IMR-90 (cell line): ENCODE data around the gene KMT2C. TPM values are rescaled to one million over a fixed set of nuclear protein-coding genes. Genes with fewer than 3 reads are reported as not detected.
A peak's percentile ranks its signal among the peaks of the same experiment; 100 is the strongest.
"Not testable (repeated sequence)": the region's sequence is repeated elsewhere in the genome, so short reads cannot be mapped to it uniquely, and the experiment has no call there.

Experiments
- ATAC-seq: fragments of 200-7000 bp; cut with Tn5 transposase; 2 replicates; pipeline ENCODE4 v1.9.1; 2020; ENCODE audit warnings: low read depth, mild to moderate bottlenecking, moderate library complexity
- BruUV-seq: library from RNA; stranded (reverse); fragments of 400-500 nt; replicated peaks from 2 replicates; lab custom pipeline; 2021; lab: Mats Ljungman, UMichigan
- CTCF ChIA-PET: fragments of 300-600 bp; formaldehyde crosslinking; extraction: SDS; loops from one replicate; lab custom pipeline; 2021; ENCODE audit warnings: antibody characterized with exemption; lab: Yijun Ruan, JAX
- POLR2A ChIA-PET: fragments of 300-600 bp; sonication (Branson Sonifier 250); formaldehyde crosslinking; loops from one replicate; lab custom pipeline; 2022; ENCODE audit warnings: antibody characterized with exemption; ENCODE audit not compliant: unreplicated experiment; lab: Charles Lee
- DNase-seq: peaks from one replicate; pipeline ENCODE4 v3.0.0; 2013
- H2AFZ ChIP-seq: replicated peaks from 2 replicates; pipeline ENCODE3; 2013; ENCODE audit warnings: low read length, mild to moderate bottlenecking; ENCODE audit not compliant: poor library complexity
- H2AK5ac ChIP-seq: 2 replicates; pipeline ENCODE4 v1.6.1; 2013; ENCODE audit warnings: low read depth, low read length, inconsistent platforms
- H2AK9ac ChIP-seq: replicated peaks from 2 replicates; pipeline ENCODE3; 2013; ENCODE audit warnings: mild to moderate bottlenecking, low read depth, low read length, moderate library complexity; ENCODE audit not compliant: poor library complexity
- H2BK120ac ChIP-seq: 2 replicates; pipeline ENCODE4 v1.6.1; 2013; ENCODE audit warnings: low read depth, low read length, inconsistent platforms
- H2BK15ac ChIP-seq: 3 replicates; pipeline ENCODE4 v1.6.1; 2013; ENCODE audit warnings: low read depth, low read length, inconsistent platforms
- H2BK20ac ChIP-seq: 2 replicates; pipeline ENCODE4 v1.6.1; 2013; ENCODE audit warnings: low read depth, mild to moderate bottlenecking, inconsistent platforms, low read length, moderate library complexity
- H2BK5ac ChIP-seq: 2 replicates; pipeline ENCODE4 v1.6.1; 2013; ENCODE audit warnings: mild to moderate bottlenecking, low read depth, low read length, inconsistent platforms; ENCODE audit not compliant: poor library complexity, severe bottlenecking
- H3K14ac ChIP-seq: replicated peaks from 2 replicates; pipeline ENCODE4 v1.6.1; 2013; ENCODE audit warnings: low read depth, low read length, inconsistent platforms
- H3K18ac ChIP-seq: 2 replicates; pipeline ENCODE4 v1.6.1; 2013; ENCODE audit warnings: low read depth, low read length, control low read depth
- H3K23ac ChIP-seq: 2 replicates; pipeline ENCODE4 v1.6.1; 2013; ENCODE audit warnings: low read depth, low read length, inconsistent platforms
- H3K27ac ChIP-seq: 2 replicates; pipeline ENCODE4 v1.5.1; 2013; ENCODE audit warnings: mild to moderate bottlenecking, control low read depth, low read length; ENCODE audit not compliant: insufficient read depth
- H3K27me3 ChIP-seq: 2 replicates; pipeline ENCODE4 v1.6.1; 2013; ENCODE audit warnings: low read length; ENCODE audit not compliant: control insufficient read depth, insufficient read depth
- H3K36me3 ChIP-seq: 2 replicates; pipeline ENCODE4 v1.6.1; 2013; ENCODE audit warnings: low read length, mixed read lengths; ENCODE audit not compliant: control insufficient read depth, insufficient read depth
- H3K4ac ChIP-seq: 2 replicates; pipeline ENCODE4 v1.6.1; 2013; ENCODE audit warnings: low read depth, low read length, inconsistent platforms
- H3K4me1 ChIP-seq: 2 replicates; pipeline ENCODE4 v1.6.1; 2013; ENCODE audit warnings: low read length, mixed read lengths; ENCODE audit not compliant: control insufficient read depth, insufficient read depth
- H3K4me2 ChIP-seq: 2 replicates; pipeline ENCODE4 v1.6.1; 2013; ENCODE audit warnings: low read depth, mild to moderate bottlenecking, control low read depth, low read length, moderate library complexity
- H3K4me3 ChIP-seq: 2 replicates; pipeline ENCODE4 v1.5.1; 2013; ENCODE audit warnings: low read depth, mild to moderate bottlenecking, control low read depth, low read length, moderate library complexity; ENCODE audit not compliant: insufficient read depth
- H3K56ac ChIP-seq: 2 replicates; pipeline ENCODE4 v1.6.1; 2013; ENCODE audit warnings: low read length, inconsistent platforms; ENCODE audit not compliant: insufficient read depth; ENCODE audit errors: extremely low read depth
- H3K79me1 ChIP-seq, 2 experiments: 2 replicates each; pipeline ENCODE4 v1.6.1; 2013; ENCODE audit warnings: low read length in 2 of 2, inconsistent platforms in 1 of 2, low read depth in 1 of 2
- H3K9ac ChIP-seq: 2 replicates; pipeline ENCODE4 v1.6.1; 2013; ENCODE audit warnings: low read depth, low read length, control low read depth
- H3K9me1 ChIP-seq: 2 replicates; pipeline ENCODE4 v1.6.1; 2013; ENCODE audit warnings: low read length, inconsistent platforms; ENCODE audit not compliant: insufficient read depth
- H3K9me3 ChIP-seq: 2 replicates; pipeline ENCODE4 v1.6.1; 2013; ENCODE audit warnings: low read length; ENCODE audit not compliant: control insufficient read depth, insufficient read depth
- H4K20me1 ChIP-seq: 2 replicates; pipeline ENCODE4 v1.6.1; 2013; ENCODE audit warnings: low read length, inconsistent platforms; ENCODE audit not compliant: insufficient read depth
- H4K5ac ChIP-seq: 2 replicates; pipeline ENCODE4 v1.6.1; 2013; ENCODE audit warnings: mild to moderate bottlenecking, low read depth, low read length, control low read depth
- H4K8ac ChIP-seq, 2 experiments: 2 replicates each; pipeline ENCODE4 v1.6.1; 2013; ENCODE audit warnings: low read depth in 2 of 2, low read length in 2 of 2, control low read depth in 1 of 2, inconsistent platforms in 1 of 2
- H4K91ac ChIP-seq: 2 replicates; pipeline ENCODE4 v1.6.1; 2013; ENCODE audit warnings: low read depth, low read length, inconsistent platforms; ENCODE audit not compliant: insufficient read depth
- WGBS, 2 experiments: methylation state at CpG; one replicate each; pipeline versions ENCODE4 v1.1.5 to v1.1.7; 2013; ENCODE audit warnings: missing lambda C conversion rate in 2 of 2; ENCODE audit not compliant: insufficient read length in 1 of 2; ENCODE audit errors: extremely low coverage in 2 of 2; 5-methylcytosine and 5-hydroxymethylcytosine counted together
- dilution Hi-C: fragments of 300-500 bp; cut with HindIII; formaldehyde crosslinking; loops from one replicate; pipeline ENCODE4 v1.14.3; 2018; ENCODE audit warnings: low sequenced_read_pairs; ENCODE audit not compliant: unreplicated experiment
- in situ Hi-C: fragments of 300-500 bp; cut with MboI; formaldehyde crosslinking; loops from 3 replicates; pipeline ENCODE4 v1.14.3; 2019; ENCODE audit warnings: low sequenced_read_pairs, inconsistent platforms, mixed read lengths
- intact Hi-C: fragments of 100-400 bp; cut with micrococcal nuclease; formaldehyde crosslinking; loops from 2 replicates; pipeline ENCODE4 v1.10.0; 2022
- polyA plus RNA-seq, 3 experiments: library from polyadenylated mRNA; depleted of rRNA; stranded (reverse); fragments of >200 nt; gene quantifications; 2 replicates each; pipeline ENCODE4 v1.2.3, GENCODE V29; 2012; ENCODE audit warnings: low replicate concordance in 1 of 3
- total RNA-seq: library from RNA; depleted of rRNA; stranded (reverse); fragments of >200 nt; gene quantifications from 2 replicates; pipeline ENCODE4 v1.2.3, GENCODE V29; 2012

The KMT2C gene
- total and polyA plus RNA-seq, 2 of the 4 experiments (the other 2 are of a cell fraction): 8.0 to 23.3 TPM

- H2BK20ac ChIP-seq, H3K9me1 ChIP-seq, H3K4me2 ChIP-seq, in situ Hi-C loops, H3K9ac ChIP-seq, H3K18ac ChIP-seq, H4K5ac ChIP-seq, DNase-seq, H3K4ac ChIP-seq, H3K23ac ChIP-seq, H4K8ac ChIP-seq, H3K14ac ChIP-seq, CTCF ChIA-PET, H2BK5ac ChIP-seq, H2AFZ ChIP-seq, H2BK120ac ChIP-seq, H2AK9ac ChIP-seq, ATAC-seq, dilution Hi-C loops, H3K4me3 ChIP-seq, H3K27me3 ChIP-seq, H3K56ac ChIP-seq, BruUV-seq, H2AK5ac ChIP-seq, H3K9me3 ChIP-seq, H3K36me3 ChIP-seq, POLR2A ChIA-PET, H2BK15ac ChIP-seq, H4K91ac ChIP-seq, H3K27ac ChIP-seq, H3K79me1 ChIP-seq, H3K4me1 ChIP-seq: not testable (repeated sequence)
- peaks cover 14% of the 10 kb centered on the region for H4K20me1 ChIP-seq
- 100% methylated on average over 1 of the region's 4 CpGs; no CpG with 5 or more reads in 1 of the 2 experiments for WGBS, 2 experiments
- intact Hi-C loops: loop anchor here (10.0 kb wide), 2 partner anchors 233 to 237 kb away; partner anchors contain the start of gene XRCC2
These were observed 2.2 kb upstream of the KMT2C start for GRCh38 chr7:152438017-152438416.

GRCh38 chr7:152436931-152437575 lies 1.2 kb upstream of the KMT2C start:
- in situ Hi-C loops, H4K91ac ChIP-seq, H3K9me3 ChIP-seq, H3K36me3 ChIP-seq, H3K79me1 ChIP-seq, dilution Hi-C loops, H4K5ac ChIP-seq, H3K9me1 ChIP-seq, CTCF ChIA-PET, POLR2A ChIA-PET, ATAC-seq, BruUV-seq, H3K27me3 ChIP-seq, H2BK20ac ChIP-seq, DNase-seq, H3K18ac ChIP-seq, H2AK5ac ChIP-seq, H3K4me1 ChIP-seq, H2AK9ac ChIP-seq: not testable (repeated sequence)
- peak overlapping the region; percentile 83 for H3K9ac ChIP-seq
- intact Hi-C loops: loop anchor here (1.0 to 10.0 kb wide), 3 partner anchors 27 to 238 kb away; partner anchors contain the start of gene XRCC2
- H3K27ac ChIP-seq: peak overlapping the region; percentile 75
- H4K20me1 ChIP-seq: peaks cover 19% of the 10 kb centered on the region
- peak overlapping the region; percentile 22; the same call in 1 of the 2 replicates for H2BK120ac ChIP-seq
- H3K23ac ChIP-seq: peak overlapping the region; percentile 75; the same call in 1 of the 2 replicates
- peak overlapping the region; percentile 29; the same call in 1 of the 2 replicates for H3K4ac ChIP-seq
- H3K4me3 ChIP-seq: peak overlapping the region; percentile 69
- WGBS, 2 experiments: no CpG with 5 or more reads among the region's 22 CpGs
- H4K8ac ChIP-seq: peak overlapping the region; percentile 53 to 54; a peak in 1 of 4 replicates
- H3K4me2 ChIP-seq: peak overlapping the region; percentile 53; the same call in 1 of the 2 replicates
- H2BK5ac ChIP-seq: peak overlapping the region; percentile 55
- 0 out of 2 replicates have a peak overlapping the region, but pooled peaks have one; percentile 11 for H3K14ac ChIP-seq
- peak overlapping the region; percentile 87 for H2AFZ ChIP-seq
- peak overlapping the region; percentile 42; the same call in 1 of the 2 replicates for H3K56ac ChIP-seq
- H2BK15ac ChIP-seq: peak overlapping the region; percentile 57; the same call in 1 of the 3 replicates
